ENCODE data around the gene DSCAM.

DNA sequence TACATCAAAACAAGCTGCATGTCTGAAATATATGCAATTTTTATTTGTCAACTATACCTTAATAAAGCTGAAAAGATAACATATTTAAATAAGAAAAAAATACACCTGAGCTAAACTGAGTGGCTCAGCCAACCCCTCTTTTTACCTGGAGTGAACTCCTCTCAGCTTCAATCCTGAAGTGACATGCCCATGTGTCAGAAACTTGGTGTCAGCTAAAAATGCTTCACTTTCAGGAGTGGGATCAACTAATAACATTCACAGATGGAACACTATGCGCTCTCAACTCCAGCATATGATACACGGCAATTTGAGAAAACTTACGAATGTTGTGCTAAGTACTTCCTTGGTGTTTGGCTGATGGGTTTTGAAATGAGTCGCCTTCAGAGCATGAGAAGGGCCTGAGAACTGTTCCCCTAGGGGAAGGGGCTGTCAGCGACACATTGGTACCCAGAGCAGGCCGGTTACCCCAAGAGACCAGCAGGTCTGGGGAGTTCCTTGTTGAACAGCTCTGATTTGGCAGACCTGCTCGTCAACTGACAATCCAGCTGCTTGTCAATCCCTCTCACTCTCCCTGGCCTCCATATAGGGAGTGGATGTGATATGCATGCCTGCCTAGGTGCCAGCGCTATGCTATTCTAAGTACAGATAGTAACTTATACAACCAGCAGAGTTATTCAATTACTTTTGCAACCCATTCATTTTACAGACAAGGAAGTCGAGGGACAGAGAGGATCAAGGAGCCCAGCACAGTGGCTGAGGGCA lies 712.0 kb downstream of the DSCAM start:
- TF ChIP-seq, protein P1, sequence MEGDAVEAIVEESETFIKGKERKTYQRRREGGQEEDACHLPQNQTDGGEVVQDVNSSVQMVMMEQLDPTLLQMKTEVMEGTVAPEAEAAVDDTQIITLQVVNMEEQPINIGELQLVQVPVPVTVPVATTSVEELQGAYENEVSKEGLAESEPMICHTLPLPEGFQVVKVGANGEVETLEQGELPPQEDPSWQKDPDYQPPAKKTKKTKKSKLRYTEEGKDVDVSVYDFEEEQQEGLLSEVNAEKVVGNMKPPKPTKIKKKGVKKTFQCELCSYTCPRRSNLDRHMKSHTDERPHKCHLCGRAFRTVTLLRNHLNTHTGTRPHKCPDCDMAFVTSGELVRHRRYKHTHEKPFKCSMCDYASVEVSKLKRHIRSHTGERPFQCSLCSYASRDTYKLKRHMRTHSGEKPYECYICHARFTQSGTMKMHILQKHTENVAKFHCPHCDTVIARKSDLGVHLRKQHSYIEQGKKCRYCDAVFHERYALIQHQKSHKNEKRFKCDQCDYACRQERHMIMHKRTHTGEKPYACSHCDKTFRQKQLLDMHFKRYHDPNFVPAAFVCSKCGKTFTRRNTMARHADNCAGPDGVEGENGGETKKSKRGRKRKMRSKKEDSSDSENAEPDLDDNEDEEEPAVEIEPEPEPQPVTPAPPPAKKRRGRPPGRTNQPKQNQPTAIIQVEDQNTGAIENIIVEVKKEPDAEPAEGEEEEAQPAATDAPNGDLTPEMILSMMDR (IDR thresholded peaks at IDR 0.05) = no peak
- no peak for TF ChIP-seq POLR2A (IDR thresholded peaks at IDR 0.05)
- no peak for TF ChIP-seq EP300 (IDR thresholded peaks at IDR 0.05)
